Esophagus muscularis mucosa (tissue), 4 donors: ENCODE measurements around the gene TLX2. TPM values are rescaled to one million over a fixed set of nuclear protein-coding genes. Genes with fewer than 3 reads are reported as not detected.

Source experiments
- DNase-seq: peaks from one replicate; pipeline ENCODE4 v3.0.0-alpha.2; 2017; ENCODE audit errors: extremely low spot score
- H3K27ac ChIP-seq, 4 donors: fragments of 200-600 bp; sonication (generic); replicated peaks in 1 of 4; 1 replicate in 3 of 4; 2 replicates in 1 of 4; pipeline ENCODE4 v1.5.1; 2016 to 2019; ENCODE audit warnings: mild to moderate bottlenecking in 1 of 4
- H3K27me3 ChIP-seq, 4 donors: fragments of 200-600 bp; sonication (generic); one replicate each; pipeline versions ENCODE4 v1.5.1 to v1.6.0; 2016 to 2019
- H3K36me3 ChIP-seq, 4 donors: fragments of 200-600 bp; sonication (generic); one replicate each; pipeline ENCODE4 v1.5.1; 2016 to 2019
- H3K4me1 ChIP-seq, 4 donors: fragments of 200-600 bp; sonication (generic); one replicate each; pipeline ENCODE4 v1.5.1; 2016 to 2019
- H3K4me3 ChIP-seq, 4 donors: fragments of 200-600 bp; sonication (generic); 1 replicate in 2 of 4; 2 replicates in 2 of 4; pipeline ENCODE4 v1.5.1; 2016 to 2019; ENCODE audit warnings: mild to moderate bottlenecking in 4 of 4, moderate library complexity in 1 of 4
- H3K9me3 ChIP-seq, 4 donors: fragments of 200-600 bp; sonication (generic); 1 replicate in 3 of 4; 2 replicates in 1 of 4; pipeline ENCODE4 v1.5.1; 2016 to 2019
- EP300 ChIP-seq: sonication (generic); formaldehyde crosslinking; IDR thresholded peaks from one replicate; pipeline ENCODE4 v1.6.1; 2017; ENCODE audit warnings: antibody characterized with exemption
- POLR2A ChIP-seq: fragments of 450-650 bp; IDR thresholded peaks from one replicate; pipeline ENCODE4 v1.6.1; 2017; ENCODE audit warnings: antibody characterized with exemption, moderate library complexity, mild to moderate bottlenecking, low read depth
- POLR2AphosphoS5 ChIP-seq, 2 donors: sonication (generic); formaldehyde crosslinking; IDR thresholded peaks; one replicate each; pipeline ENCODE4 v1.6.1; 2017; ENCODE audit warnings: antibody characterized with exemption in 2 of 2
- WGBS: methylation state at CpG from one replicate; pipeline ENCODE4 v1.1.5; 2018; 5-methylcytosine and 5-hydroxymethylcytosine counted together
- intact Hi-C: fragments of 100-400 bp; cut with DNase I; formaldehyde crosslinking; loops from one replicate; pipeline ENCODE4 v1.15.1; 2023
- total RNA-seq, 4 donors: library from RNA; depleted of rRNA; stranded (reverse); fragments of >200 nt; gene quantifications; one replicate each; pipeline versions ENCODE4 v1.1.0 to v1.2.1, GENCODE V29; 2016
- TF ChIP-seq, protein P1 (sequence below), 3 experiments: fragments of 200-600 bp in 2 of 3; fragments of 450-650 bp in 1 of 3; sonication (generic) in 2 of 3; IDR thresholded peaks; one replicate each; pipeline ENCODE4 v1.5.1; 2017 to 2019; ENCODE audit warnings: antibody characterized with exemption in 3 of 3, mild to moderate bottlenecking in 2 of 3, moderate library complexity in 1 of 3

The TLX2 gene
- total RNA-seq, 4 donors from 2014 or later: 0.42 to 0.99 (median 0.84) TPM; not detected in 1

GRCh38 chr2:74538881-74539339 is 24.7 kb downstream of the TLX2 start:
- Histone ChIP-seq H3K36me3 (peaks cover 0 to 5% (median 1%) of the 10 kb centered on the region in 4 donors), H3K27me3 (peaks cover 0 to 6% (median 0%) of the 10 kb centered on the region in 4 donors), H3K27ac (no peak overlapping the region), H3K9me3 (no peaks in the 10 kb centered on the region), H3K4me1 (peaks cover 0 to 13% (median 0%) of the 10 kb centered on the region in 4 donors), H3K4me3 (no peak overlapping the region)
- 74% methylated on average over 7 of the region's 7 CpGs for WGBS
- no peak for DNase-seq
- intact Hi-C loops: no loop called here
- TF ChIP-seq POLR2AphosphoS5 (IDR thresholded peaks at IDR 0.05): no peak
- no peak for TF ChIP-seq EP300
- TF ChIP-seq, protein P1, sequence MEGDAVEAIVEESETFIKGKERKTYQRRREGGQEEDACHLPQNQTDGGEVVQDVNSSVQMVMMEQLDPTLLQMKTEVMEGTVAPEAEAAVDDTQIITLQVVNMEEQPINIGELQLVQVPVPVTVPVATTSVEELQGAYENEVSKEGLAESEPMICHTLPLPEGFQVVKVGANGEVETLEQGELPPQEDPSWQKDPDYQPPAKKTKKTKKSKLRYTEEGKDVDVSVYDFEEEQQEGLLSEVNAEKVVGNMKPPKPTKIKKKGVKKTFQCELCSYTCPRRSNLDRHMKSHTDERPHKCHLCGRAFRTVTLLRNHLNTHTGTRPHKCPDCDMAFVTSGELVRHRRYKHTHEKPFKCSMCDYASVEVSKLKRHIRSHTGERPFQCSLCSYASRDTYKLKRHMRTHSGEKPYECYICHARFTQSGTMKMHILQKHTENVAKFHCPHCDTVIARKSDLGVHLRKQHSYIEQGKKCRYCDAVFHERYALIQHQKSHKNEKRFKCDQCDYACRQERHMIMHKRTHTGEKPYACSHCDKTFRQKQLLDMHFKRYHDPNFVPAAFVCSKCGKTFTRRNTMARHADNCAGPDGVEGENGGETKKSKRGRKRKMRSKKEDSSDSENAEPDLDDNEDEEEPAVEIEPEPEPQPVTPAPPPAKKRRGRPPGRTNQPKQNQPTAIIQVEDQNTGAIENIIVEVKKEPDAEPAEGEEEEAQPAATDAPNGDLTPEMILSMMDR (IDR thresholded peaks at IDR 0.05): no peak
- no peak for TF ChIP-seq POLR2A

DNA sequence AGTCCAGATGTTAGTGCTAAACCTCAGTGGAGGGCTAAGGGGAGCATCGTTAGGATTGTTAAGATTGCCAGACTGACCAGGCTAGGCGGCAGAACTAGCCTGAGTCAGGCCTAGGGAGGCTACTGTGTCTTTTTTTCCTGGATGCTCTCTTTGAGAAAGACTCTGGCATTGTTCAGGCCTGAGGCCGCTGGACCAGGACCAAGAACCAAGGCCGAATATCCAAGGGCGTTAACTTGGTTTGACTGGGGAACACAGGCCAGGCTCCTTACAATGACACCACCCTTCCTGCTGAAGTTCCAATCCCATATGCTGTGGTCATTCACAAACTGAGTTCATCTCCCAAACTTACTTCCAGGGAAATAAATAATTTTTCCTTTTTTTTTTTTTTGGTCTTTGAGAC is 26.0 kb downstream of the TLX2 start:
- Histone ChIP-seq H3K27me3 (peaks cover 0 to 6% (median 0%) of the 10 kb centered on the region in 4 donors), H3K9me3 (no peaks in the 10 kb centered on the region), H3K36me3 (no peaks in the 10 kb centered on the region), H3K4me3 (no peak overlapping the region), H3K27ac (peak overlapping the region in 3 of 4 donors; percentile 29 to 62 (median 42)), H3K4me1 (peaks cover 0 to 13% (median 0%) of the 10 kb centered on the region in 4 donors)
- intact Hi-C loops: no loop called here
- WGBS: 75% methylated on average over 5 of the region's 5 CpGs
- no peak for DNase-seq
- TF ChIP-seq, protein P1 (IDR thresholded peaks at IDR 0.05): no peak
- no peak for TF ChIP-seq POLR2A
- peak in 1 of 2 donors; percentile 23 for TF ChIP-seq POLR2AphosphoS5 (IDR thresholded peaks at IDR 0.05)
- no peak for TF ChIP-seq EP300

GRCh38 chr2:74542978-74543377 is 28.7 kb downstream of the TLX2 start:
- intact Hi-C loops: no loop called here
- peaks cover 0 to 6% (median 0%) of the 10 kb centered on the region in 4 donors for H3K27me3 ChIP-seq
- no peak for DNase-seq
- no peak for TF ChIP-seq POLR2AphosphoS5 (IDR thresholded peaks at IDR 0.05)
- no peak for TF ChIP-seq POLR2A
- TF ChIP-seq EP300: no peak
- TF ChIP-seq, protein P1 (IDR thresholded peaks at IDR 0.05): no peak
- no peaks in the 10 kb centered on the region for H3K9me3 ChIP-seq
- H3K36me3 ChIP-seq: no peaks in the 10 kb centered on the region
- 77% methylated on average over 1 of the region's 1 CpG for WGBS
- H3K4me3 ChIP-seq: no peak overlapping the region
- H3K27ac ChIP-seq: no peak overlapping the region
- peaks cover 0 to 13% (median under 1%) of the 10 kb centered on the region in 4 donors for H3K4me1 ChIP-seq

DNA sequence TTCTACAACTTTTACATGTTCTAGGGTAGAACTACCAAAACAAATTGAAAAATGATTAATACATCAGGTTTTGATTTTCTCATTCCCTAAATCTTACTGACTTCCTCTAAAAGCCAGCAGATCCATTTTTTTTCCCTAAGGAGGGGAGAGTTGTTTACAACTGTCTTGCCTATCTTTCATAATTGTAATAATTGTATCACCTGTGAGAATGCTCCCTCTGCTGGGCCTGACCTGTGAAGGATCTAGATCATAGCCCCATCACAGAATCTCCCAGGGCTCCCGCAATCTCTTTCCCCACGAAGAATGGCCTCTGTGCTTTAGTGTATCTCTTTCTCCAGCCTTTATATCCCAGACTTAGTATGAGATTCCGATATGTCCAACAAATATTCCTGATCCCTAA is 30.4 kb downstream of the TLX2 start:
- WGBS: 87% methylated on average over 3 of the region's 3 CpGs
- intact Hi-C loops: no loop called here
- TF ChIP-seq POLR2AphosphoS5 (IDR thresholded peaks at IDR 0.05) (no peak), POLR2A (no peak), EP300 (no peak)
- TF ChIP-seq, protein P1 (IDR thresholded peaks at IDR 0.05): no peak
- Histone ChIP-seq H3K9me3 (no peaks in the 10 kb centered on the region), H3K36me3 (no peaks in the 10 kb centered on the region), H3K27me3 (no peaks in the 10 kb centered on the region), H3K4me1 (peaks cover 10 to 28% (median 17%) of the 10 kb centered on the region in 4 donors), H3K27ac (no peak overlapping the region), H3K4me3 (no peak overlapping the region)
- DNase-seq: no peak

DNA sequence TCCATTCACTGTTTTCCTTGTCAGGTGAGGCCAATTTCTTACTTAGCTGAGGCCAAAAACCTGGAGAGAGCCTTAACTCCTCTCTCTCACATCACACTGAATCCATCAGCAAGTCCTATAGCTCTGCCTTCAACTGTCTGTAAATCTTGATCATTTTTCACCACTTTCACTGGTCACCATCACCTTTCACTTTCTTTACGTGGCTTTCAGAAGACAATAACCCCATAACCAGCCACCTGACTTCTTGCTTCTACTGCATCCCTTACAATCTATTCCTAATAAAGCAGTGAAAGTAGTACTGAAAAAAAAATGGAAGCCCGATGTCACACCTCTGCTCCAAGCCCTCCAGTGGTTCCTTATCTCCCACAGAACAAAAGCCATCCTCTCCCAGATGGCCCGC is 31.8 kb downstream of the TLX2 start:
- no peak overlapping the region for H3K27ac ChIP-seq

More for the DNA sequence above, 31.8 kb downstream of the TLX2 start:
- WGBS: 94% methylated on average over 3 of the region's 3 CpGs
- no peak for DNase-seq
- no peaks in the 10 kb centered on the region for H3K27me3 ChIP-seq
- H3K36me3 ChIP-seq: no peaks in the 10 kb centered on the region
- H3K9me3 ChIP-seq: no peaks in the 10 kb centered on the region
- no peak for TF ChIP-seq POLR2AphosphoS5 (IDR thresholded peaks at IDR 0.05)
- TF ChIP-seq POLR2A: no peak
- no peak for TF ChIP-seq EP300
- TF ChIP-seq, protein P1 (IDR thresholded peaks at IDR 0.05): no peak
- H3K4me1 ChIP-seq: peaks cover 11 to 25% (median 22%) of the 10 kb centered on the region in 4 donors
- no peak overlapping the region for H3K4me3 ChIP-seq
- intact Hi-C loops: no loop called here
